ENCODE measurements around the gene RPL36.

GRCh38 chr19:5719274-5719960, 29.3 kb downstream of the RPL36 start:
- TF ChIP-seq, protein P1, sequence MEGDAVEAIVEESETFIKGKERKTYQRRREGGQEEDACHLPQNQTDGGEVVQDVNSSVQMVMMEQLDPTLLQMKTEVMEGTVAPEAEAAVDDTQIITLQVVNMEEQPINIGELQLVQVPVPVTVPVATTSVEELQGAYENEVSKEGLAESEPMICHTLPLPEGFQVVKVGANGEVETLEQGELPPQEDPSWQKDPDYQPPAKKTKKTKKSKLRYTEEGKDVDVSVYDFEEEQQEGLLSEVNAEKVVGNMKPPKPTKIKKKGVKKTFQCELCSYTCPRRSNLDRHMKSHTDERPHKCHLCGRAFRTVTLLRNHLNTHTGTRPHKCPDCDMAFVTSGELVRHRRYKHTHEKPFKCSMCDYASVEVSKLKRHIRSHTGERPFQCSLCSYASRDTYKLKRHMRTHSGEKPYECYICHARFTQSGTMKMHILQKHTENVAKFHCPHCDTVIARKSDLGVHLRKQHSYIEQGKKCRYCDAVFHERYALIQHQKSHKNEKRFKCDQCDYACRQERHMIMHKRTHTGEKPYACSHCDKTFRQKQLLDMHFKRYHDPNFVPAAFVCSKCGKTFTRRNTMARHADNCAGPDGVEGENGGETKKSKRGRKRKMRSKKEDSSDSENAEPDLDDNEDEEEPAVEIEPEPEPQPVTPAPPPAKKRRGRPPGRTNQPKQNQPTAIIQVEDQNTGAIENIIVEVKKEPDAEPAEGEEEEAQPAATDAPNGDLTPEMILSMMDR (IDR thresholded peaks at IDR 0.05; ENCODE audit: insufficient read depth, low read depth, low read length): no peak
- TF ChIP-seq EZH2 (IDR thresholded peaks at IDR 0.05; ENCODE audit: insufficient read depth, low read length): no peak
